Eye (tissue), 1 donor: ENCODE measurements around the gene GREB1.
A peak's percentile ranks its signal among the peaks of the same experiment; 100 is the strongest.

Experiments
- DNase-seq: peaks from one replicate; pipeline ENCODE4 v3.0.0-alpha.2; 2015

The GREB1 gene

GRCh38 chr2:11539317-11540147, 5.7 kb downstream of the GREB1 start:
- peak; percentile 36 for DNase-seq

GRCh38 chr2:11540148-11540995, 6.5 kb downstream of the GREB1 start:
- DNase-seq = peak; percentile 43

- DNase-seq = no peak
These were observed 7.3 kb downstream of the GREB1 start for GRCh38 chr2:11540996-11541692.

- DNase-seq = no peak
These were observed 7.9 kb downstream of the GREB1 start for GRCh38 chr2:11541693-11542274.

GRCh38 chr2:11542275-11542819, 8.5 kb downstream of the GREB1 start:
- no peak for DNase-seq

- no peak for DNase-seq
These were observed 9.7 kb downstream of the GREB1 start for GRCh38 chr2:11543337-11544216.

GRCh38 chr2:11546072-11546471, 12.2 kb downstream of the GREB1 start:
- no peak for DNase-seq

- no peak for DNase-seq
These were observed 14.2 kb downstream of the GREB1 start for GRCh38 chr2:11547912-11548497.

GRCh38 chr2:11550302-11550701, 16.5 kb downstream of the GREB1 start:
- no peak for DNase-seq

- DNase-seq = no peak
These were observed 17.2 kb downstream of the GREB1 start for GRCh38 chr2:11550901-11551568.

- no peak for DNase-seq
These were observed 17.9 kb downstream of the GREB1 start for GRCh38 chr2:11551569-11552259.

- DNase-seq = no peak
These were observed 18.4 kb downstream of the GREB1 start for GRCh38 chr2:11552260-11552638.

- peak; percentile 32 for DNase-seq
These were observed 20.0 kb downstream of the GREB1 start for GRCh38 chr2:11553661-11554398.

GRCh38 chr2:11554399-11554716, 20.5 kb downstream of the GREB1 start:
- DNase-seq = peak; percentile 67

GRCh38 chr2:11556101-11556806, 22.4 kb downstream of the GREB1 start:
- no peak for DNase-seq

- no peak for DNase-seq
These were observed 24.5 kb downstream of the GREB1 start for GRCh38 chr2:11558214-11558886.

GRCh38 chr2:11559066-11559785, 25.4 kb downstream of the GREB1 start:
- DNase-seq = no peak

GRCh38 chr2:11559786-11560155, 25.9 kb downstream of the GREB1 start:
- DNase-seq = no peak
